HCT116 (cell line): ENCODE data around the gene PRM1. TPM values are rescaled to one million over a fixed set of nuclear protein-coding genes. Genes with fewer than 3 reads are reported as not detected.

Experiments used
- ATAC-seq: fragments of 200-7000 bp; cut with Tn5 transposase; 2 replicates; pipeline ENCODE4 v1.9.1; 2020; ENCODE audit warnings: mild to moderate bottlenecking, moderate library complexity
- BruUV-seq: library from RNA; stranded (reverse); fragments of 400-500 nt; replicated peaks from 2 replicates; lab custom pipeline; 2021; lab: Mats Ljungman, UMichigan
- CTCF ChIA-PET: fragments of 300-600 bp; sonication (Branson Sonifier 250); formaldehyde crosslinking; loops from one replicate; lab custom pipeline; 2021; ENCODE audit warnings: antibody characterized with exemption; lab: Charles Lee
- POLR2A ChIA-PET: fragments of 300-600, 350-600 bp; sonication (Branson Sonifier 250); formaldehyde crosslinking; loops from one replicate; lab custom pipeline; 2021; ENCODE audit warnings: antibody characterized with exemption; lab: Charles Lee
- RAD21 ChIA-PET, 2 experiments: fragments of 300-600 bp; sonication (Branson Sonifier 250); formaldehyde crosslinking; loops; one replicate each; lab custom pipeline; 2023; ENCODE audit warnings: low total read pairs in 2 of 2; ENCODE audit not compliant: uncharacterized antibody in 2 of 2, unreplicated experiment in 2 of 2, low non-redundant PET in 1 of 2; lab: Charles Lee
- DNase-seq: peaks from one replicate; pipeline ENCODE4 v3.0.0-alpha.2; 2010; ENCODE audit warnings: low read depth, low spot score
- H2AFZ ChIP-seq: fragments of 200-600 bp; shearing (Covaris generic), sonication (generic); 2 replicates; pipeline ENCODE4 v1.6.1; 2017; ENCODE audit warnings: low read depth, mixed run types, mixed read lengths, antibody characterized with exemption, low read length; ENCODE audit not compliant: poor library complexity, severe bottlenecking
- H3K27ac ChIP-seq: 2 replicates; pipeline ENCODE4 v1.5.1; 2012; ENCODE audit warnings: low read depth, low read length
- H3K27me3 ChIP-seq: fragments of 200-600 bp; sonication (generic); 2 replicates; pipeline ENCODE4 v1.6.1; 2016; ENCODE audit warnings: mixed run types, low read length, mixed read lengths; ENCODE audit not compliant: insufficient read depth
- H3K36me3 ChIP-seq, 2 experiments: fragments of 200-500 bp in 1 of 2; fragments of 200-600 bp in 1 of 2; sonication (Bioruptor generic) in 1 of 2; sonication (generic) in 1 of 2; 2 replicates each; pipeline versions ENCODE4 v1.5.1 to v1.6.1; 2014 to 2016; ENCODE audit warnings: low read length in 2 of 2, inconsistent platforms in 1 of 2, mixed read lengths in 1 of 2, mixed run types in 1 of 2; ENCODE audit not compliant: insufficient read depth in 2 of 2, control insufficient read depth in 1 of 2
- H3K4me1 ChIP-seq, 2 experiments: fragments of 200-600 bp in 1 of 2; sonication (generic) in 1 of 2; 2 replicates each; pipeline versions ENCODE4 v1.5.1 to v1.6.1; 2012 to 2017; ENCODE audit warnings: low read length in 2 of 2, inconsistent platforms in 1 of 2, mild to moderate bottlenecking in 1 of 2, mixed read lengths in 1 of 2, mixed run types in 1 of 2, moderate library complexity in 1 of 2; ENCODE audit not compliant: insufficient read depth in 2 of 2, control insufficient read depth in 1 of 2
- H3K4me2 ChIP-seq: fragments of 200-600 bp; sonication (generic); 2 replicates; pipeline ENCODE4 v1.6.1; 2017; ENCODE audit warnings: mixed run types, low read length, mixed read lengths
- H3K4me3 ChIP-seq, 2 experiments: fragments of 200-600 bp in 1 of 2; sonication (generic) in 1 of 2; replicated peaks in 1 of 2; 2 replicates each; pipeline ENCODE4 v1.5.1; 2011 to 2016; ENCODE audit warnings: low read length in 2 of 2, control low read depth in 1 of 2, low read depth in 1 of 2, mild to moderate bottlenecking in 1 of 2, mixed read lengths in 1 of 2, mixed run types in 1 of 2
- H3K79me2 ChIP-seq: fragments of 200-600 bp; sonication (generic); 2 replicates; pipeline ENCODE4 v1.6.1; 2017; ENCODE audit warnings: mild to moderate bottlenecking, mixed run types, low read length, moderate library complexity, mixed read lengths; ENCODE audit not compliant: insufficient read depth
- H3K9ac ChIP-seq: fragments of 200-600 bp; sonication (generic); 2 replicates; pipeline ENCODE4 v1.6.1; 2016; ENCODE audit warnings: low read length, mixed read lengths
- H3K9me2 ChIP-seq: fragments of 200-600 bp; sonication (generic), shearing (Covaris generic); 2 replicates; pipeline ENCODE4 v1.6.1; 2017; ENCODE audit warnings: mixed run types, mild to moderate bottlenecking, moderate library complexity; ENCODE audit not compliant: insufficient read depth
- H3K9me3 ChIP-seq, 2 experiments: fragments of 200-500 bp in 1 of 2; fragments of 200-600 bp in 1 of 2; sonication (Bioruptor generic) in 1 of 2; sonication (generic) in 1 of 2; 2 replicates each; pipeline ENCODE4 v1.6.1; 2014 to 2017; ENCODE audit warnings: low read length in 2 of 2, mixed read lengths in 2 of 2, inconsistent platforms in 1 of 2, low read depth in 1 of 2, mild to moderate bottlenecking in 1 of 2, mixed run types in 1 of 2, moderate library complexity in 1 of 2; ENCODE audit not compliant: control insufficient read depth in 1 of 2, insufficient read depth in 1 of 2
- H4K20me1 ChIP-seq: fragments of 200-600 bp; sonication (generic), shearing (Covaris generic); 2 replicates; pipeline ENCODE4 v1.6.1; 2017; ENCODE audit warnings: mixed run types, mild to moderate bottlenecking, moderate library complexity; ENCODE audit not compliant: insufficient read depth
- CBX3 ChIP-seq: IDR thresholded peaks from 2 replicates; pipeline ENCODE4 v1.6.1; 2012; ENCODE audit warnings: low read depth
- CEBPB ChIP-seq: IDR thresholded peaks from 2 replicates; pipeline ENCODE4 v1.6.1; 2012; ENCODE audit warnings: low read depth
- EZH2 ChIP-seq: fragments of 200-600 bp; sonication (generic); IDR thresholded peaks from 2 replicates; pipeline ENCODE4 v1.6.1; 2017; ENCODE audit warnings: antibody characterized with exemption, mixed run types
- EZH2phosphoT487 ChIP-seq: fragments of 200-600 bp; IDR thresholded peaks from 2 replicates; pipeline ENCODE4 v1.6.1; 2018; ENCODE audit warnings: antibody characterized with exemption, borderline replicate concordance
- JUND ChIP-seq: IDR thresholded peaks from 2 replicates; pipeline ENCODE4 v1.6.1; 2012
- POLR2A ChIP-seq: IDR thresholded peaks from 2 replicates; pipeline ENCODE4 v1.7.0; 2011; ENCODE audit warnings: borderline replicate concordance; ENCODE audit not compliant: insufficient read depth, insufficient read length; ENCODE audit errors: extremely low read depth
- TCF7L2 ChIP-seq: IDR thresholded peaks from 2 replicates; pipeline ENCODE4 v1.7.0; 2011; ENCODE audit warnings: borderline replicate concordance, inconsistent platforms; ENCODE audit not compliant: insufficient read depth, insufficient read length; ENCODE audit errors: extremely low read depth
- intact Hi-C: fragments of 100-400 bp; cut with micrococcal nuclease; formaldehyde crosslinking; loops from 2 replicates; pipeline ENCODE4 v1.10.0; 2022
- total RNA-seq: library from RNA; stranded (reverse); gene quantifications from one replicate; pipeline ENCODE4 v1.2.1, GENCODE V29; 2021; ENCODE audit not compliant: unreplicated experiment
- TF ChIP-seq, protein P1 (sequence below): IDR thresholded peaks from 2 replicates; pipeline ENCODE4 v1.6.1; 2011; ENCODE audit warnings: mild to moderate bottlenecking, low read length, moderate library complexity; ENCODE audit not compliant: insufficient replicate concordance; ENCODE audit errors: extremely low read depth
- TF ChIP-seq, protein P2 (sequence below): IDR thresholded peaks from 2 replicates; pipeline ENCODE4 v1.6.1; 2012; ENCODE audit warnings: low read depth

PRM1 gene
- total RNA-seq, 1 experiment from 2014 or later, result not detected

DNA sequence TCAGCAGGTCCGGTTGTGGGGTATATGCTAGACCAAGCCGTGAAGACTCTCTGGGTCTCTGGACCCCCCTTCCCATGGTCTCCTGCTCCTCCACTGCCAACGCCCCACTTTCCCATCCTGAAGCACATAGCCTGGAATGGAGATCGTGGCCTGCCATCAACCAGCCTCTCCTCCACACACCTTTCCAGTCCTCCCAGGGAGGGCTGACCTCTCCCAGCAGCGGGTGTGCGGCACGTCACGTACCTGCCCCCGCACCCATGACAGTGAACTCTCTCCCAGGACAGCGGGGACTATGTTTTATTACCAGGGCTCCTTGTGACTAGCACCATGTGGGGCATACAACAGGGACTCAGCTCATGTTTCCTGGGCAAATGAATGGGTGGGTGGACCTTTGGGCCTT lies 9.5 kb downstream of the PRM1 start:
- no peak overlapping the region for H3K4me2 ChIP-seq
- H3K27me3 ChIP-seq, result no peaks in the 10 kb centered on the region
- ChIA-PET RAD21 (no interaction called here), CTCF (interaction anchor here (1.2 kb wide), 1 partner anchor 300 kb away, joined by 3 read pairs; no protein-coding TSS in a partner anchor), POLR2A (no interaction called here)
- H4K20me1 ChIP-seq, result no peaks in the 10 kb centered on the region
- intact Hi-C loops, result no loop called here
- BruUV-seq, result no TSS peak
- H3K36me3 ChIP-seq, result no peaks in the 10 kb centered on the region
- ATAC-seq, result no peak
- no peak for TF ChIP-seq EZH2
- no peak for TF ChIP-seq CEBPB
- TF ChIP-seq EZH2phosphoT487, result no peak
- TF ChIP-seq, protein P1, sequence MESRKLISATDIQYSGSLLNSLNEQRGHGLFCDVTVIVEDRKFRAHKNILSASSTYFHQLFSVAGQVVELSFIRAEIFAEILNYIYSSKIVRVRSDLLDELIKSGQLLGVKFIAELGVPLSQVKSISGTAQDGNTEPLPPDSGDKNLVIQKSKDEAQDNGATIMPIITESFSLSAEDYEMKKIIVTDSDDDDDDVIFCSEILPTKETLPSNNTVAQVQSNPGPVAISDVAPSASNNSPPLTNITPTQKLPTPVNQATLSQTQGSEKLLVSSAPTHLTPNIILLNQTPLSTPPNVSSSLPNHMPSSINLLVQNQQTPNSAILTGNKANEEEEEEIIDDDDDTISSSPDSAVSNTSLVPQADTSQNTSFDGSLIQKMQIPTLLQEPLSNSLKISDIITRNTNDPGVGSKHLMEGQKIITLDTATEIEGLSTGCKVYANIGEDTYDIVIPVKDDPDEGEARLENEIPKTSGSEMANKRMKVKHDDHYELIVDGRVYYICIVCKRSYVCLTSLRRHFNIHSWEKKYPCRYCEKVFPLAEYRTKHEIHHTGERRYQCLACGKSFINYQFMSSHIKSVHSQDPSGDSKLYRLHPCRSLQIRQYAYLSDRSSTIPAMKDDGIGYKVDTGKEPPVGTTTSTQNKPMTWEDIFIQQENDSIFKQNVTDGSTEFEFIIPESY, result no peak
- TF ChIP-seq CBX3, result no peak
- TF ChIP-seq, protein P2, sequence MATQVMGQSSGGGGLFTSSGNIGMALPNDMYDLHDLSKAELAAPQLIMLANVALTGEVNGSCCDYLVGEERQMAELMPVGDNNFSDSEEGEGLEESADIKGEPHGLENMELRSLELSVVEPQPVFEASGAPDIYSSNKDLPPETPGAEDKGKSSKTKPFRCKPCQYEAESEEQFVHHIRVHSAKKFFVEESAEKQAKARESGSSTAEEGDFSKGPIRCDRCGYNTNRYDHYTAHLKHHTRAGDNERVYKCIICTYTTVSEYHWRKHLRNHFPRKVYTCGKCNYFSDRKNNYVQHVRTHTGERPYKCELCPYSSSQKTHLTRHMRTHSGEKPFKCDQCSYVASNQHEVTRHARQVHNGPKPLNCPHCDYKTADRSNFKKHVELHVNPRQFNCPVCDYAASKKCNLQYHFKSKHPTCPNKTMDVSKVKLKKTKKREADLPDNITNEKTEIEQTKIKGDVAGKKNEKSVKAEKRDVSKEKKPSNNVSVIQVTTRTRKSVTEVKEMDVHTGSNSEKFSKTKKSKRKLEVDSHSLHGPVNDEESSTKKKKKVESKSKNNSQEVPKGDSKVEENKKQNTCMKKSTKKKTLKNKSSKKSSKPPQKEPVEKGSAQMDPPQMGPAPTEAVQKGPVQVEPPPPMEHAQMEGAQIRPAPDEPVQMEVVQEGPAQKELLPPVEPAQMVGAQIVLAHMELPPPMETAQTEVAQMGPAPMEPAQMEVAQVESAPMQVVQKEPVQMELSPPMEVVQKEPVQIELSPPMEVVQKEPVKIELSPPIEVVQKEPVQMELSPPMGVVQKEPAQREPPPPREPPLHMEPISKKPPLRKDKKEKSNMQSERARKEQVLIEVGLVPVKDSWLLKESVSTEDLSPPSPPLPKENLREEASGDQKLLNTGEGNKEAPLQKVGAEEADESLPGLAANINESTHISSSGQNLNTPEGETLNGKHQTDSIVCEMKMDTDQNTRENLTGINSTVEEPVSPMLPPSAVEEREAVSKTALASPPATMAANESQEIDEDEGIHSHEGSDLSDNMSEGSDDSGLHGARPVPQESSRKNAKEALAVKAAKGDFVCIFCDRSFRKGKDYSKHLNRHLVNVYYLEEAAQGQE, result no peak
- no peak for TF ChIP-seq TCF7L2
- no peak for TF ChIP-seq JUND
- TF ChIP-seq POLR2A, result no peak
- TF ChIP-seq, all 23 proteins: peak for 0
- no peaks in the 10 kb centered on the region for H3K9me3 ChIP-seq
- no peak overlapping the region for H3K9ac ChIP-seq
- no peaks in the 10 kb centered on the region for H3K4me1 ChIP-seq
- DNase-seq, result no peak
- H2AFZ ChIP-seq, result no peak overlapping the region
- no peaks in the 10 kb centered on the region for H3K9me2 ChIP-seq
- no peak overlapping the region for H3K27ac ChIP-seq
- no peaks in the 10 kb centered on the region for H3K79me2 ChIP-seq
- no peak overlapping the region for H3K4me3 ChIP-seq
